NCI-H2107 (cell line): ENCODE data around the gene LYSMD3.
"Not testable (repeated sequence)": the region's sequence is repeated elsewhere in the genome, so short reads cannot be mapped to it uniquely, and the experiment has no call there.

Experiments used
- DNase-seq: peaks from one replicate; lab custom pipeline; 2025; lab: John Stamatoyannopoulos, UW

LYSMD3 gene

GRCh38 chr5:90529194-90529938, at the start of gene LYSMD3:
LYSMD3 (minus strand) TSS chr5:90529584; CDS start chr5:90525289, 4,295 bp downstream.
- DNase-seq, result peak; percentile 72

- not testable (repeated sequence) for DNase-seq
These were observed 47.2 kb upstream of the LYSMD3 start for GRCh38 chr5:90576566-90576965.

GRCh38 chr5:90575712-90576111, 46.3 kb upstream of the LYSMD3 start:
- no peak for DNase-seq

GRCh38 chr5:90571147-90571773, 41.9 kb upstream of the LYSMD3 start:
- DNase-seq, result no peak

GRCh38 chr5:90570034-90570433, 40.6 kb upstream of the LYSMD3 start:
- DNase-seq, result no peak

- no peak for DNase-seq
These were observed 39.7 kb upstream of the LYSMD3 start for GRCh38 chr5:90569084-90569483.

GRCh38 chr5:90565491-90565890, 36.1 kb upstream of the LYSMD3 start:
- no peak for DNase-seq

- DNase-seq, result no peak
These were observed 33.7 kb upstream of the LYSMD3 start for GRCh38 chr5:90563108-90563507.

GRCh38 chr5:90562341-90562740, 33.0 kb upstream of the LYSMD3 start:
- DNase-seq, result no peak

- no peak for DNase-seq
These were observed 32.4 kb upstream of the LYSMD3 start for GRCh38 chr5:90561766-90562165.

GRCh38 chr5:90560771-90561170, 31.4 kb upstream of the LYSMD3 start:
- DNase-seq, result no peak

GRCh38 chr5:90558344-90559192, 29.2 kb upstream of the LYSMD3 start, which contains the start of gene ADGRV1:
ADGRV1 (plus strand) TSS chr5:90558797; CDS start chr5:90558896, 99 bp downstream.
- peak; percentile 72 for DNase-seq

GRCh38 chr5:90557871-90558270, 28.5 kb upstream of the LYSMD3 start:
- DNase-seq, result no peak

- no peak for DNase-seq
These were observed 28.0 kb upstream of the LYSMD3 start for GRCh38 chr5:90557391-90557790.

GRCh38 chr5:90555666-90556065, 26.3 kb upstream of the LYSMD3 start:
- DNase-seq, result no peak

- DNase-seq, result no peak
These were observed 25.1 kb upstream of the LYSMD3 start for GRCh38 chr5:90554358-90555006.

- DNase-seq, result no peak
These were observed 24.3 kb upstream of the LYSMD3 start for GRCh38 chr5:90553711-90554110.

- DNase-seq, result no peak
These were observed 22.0 kb upstream of the LYSMD3 start for GRCh38 chr5:90551376-90551775.

GRCh38 chr5:90550963-90551362, 21.6 kb upstream of the LYSMD3 start:
- no peak for DNase-seq

- no peak for DNase-seq
These were observed 20.4 kb upstream of the LYSMD3 start for GRCh38 chr5:90549729-90550275.

- DNase-seq, result no peak
These were observed 19.8 kb upstream of the LYSMD3 start for GRCh38 chr5:90549223-90549622.
